Measurements from ENCODE around the gene GNPDA2.
A peak's percentile ranks its signal among the peaks of the same experiment; 100 is the strongest.

Gene GNPDA2

DNA sequence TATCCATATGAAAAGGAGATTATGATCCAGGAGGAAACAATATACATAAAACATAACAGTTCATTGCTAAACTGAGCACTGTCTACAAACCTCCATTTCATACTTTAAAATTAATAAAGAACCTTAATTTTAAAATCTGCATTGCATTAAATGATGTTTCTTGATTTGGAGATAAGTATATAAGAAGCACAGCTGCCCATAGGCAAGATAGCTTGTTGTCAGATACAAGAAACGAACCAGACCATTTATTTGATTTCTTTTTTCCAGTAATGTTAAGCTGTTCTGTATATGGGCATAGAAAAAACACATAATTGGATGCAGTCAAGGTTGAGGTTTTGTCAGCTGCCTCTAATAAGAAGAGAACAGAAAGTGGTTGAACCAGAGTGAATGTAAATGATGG, 41.7 kb downstream of the GNPDA2 start:
- no peak for DNase-seq (ENCODE audit: extremely low read depth in 1 of 2, low read depth in 1 of 2)

DNA sequence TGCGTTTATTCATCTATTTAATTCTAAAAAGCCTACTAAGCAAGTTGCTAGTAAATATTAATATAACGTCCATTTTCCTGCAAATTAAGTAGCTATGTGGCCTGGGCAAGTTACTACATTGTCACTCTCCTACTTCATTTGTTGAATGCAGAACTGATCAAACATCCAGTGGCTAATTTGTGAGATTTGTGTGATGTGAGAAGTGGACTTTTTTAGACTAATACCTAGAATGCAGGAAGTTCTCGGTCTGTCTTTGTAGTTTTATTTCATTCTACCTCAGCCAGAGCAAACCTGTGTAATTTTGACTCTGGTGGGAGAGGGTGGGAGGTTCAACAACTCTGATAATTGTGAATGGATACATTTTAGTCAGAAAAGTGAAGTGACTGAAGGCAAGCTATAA, 47.3 kb downstream of the GNPDA2 start:
- no peak for DNase-seq (ENCODE audit: extremely low read depth in 1 of 2, low read depth in 1 of 2)

DNA sequence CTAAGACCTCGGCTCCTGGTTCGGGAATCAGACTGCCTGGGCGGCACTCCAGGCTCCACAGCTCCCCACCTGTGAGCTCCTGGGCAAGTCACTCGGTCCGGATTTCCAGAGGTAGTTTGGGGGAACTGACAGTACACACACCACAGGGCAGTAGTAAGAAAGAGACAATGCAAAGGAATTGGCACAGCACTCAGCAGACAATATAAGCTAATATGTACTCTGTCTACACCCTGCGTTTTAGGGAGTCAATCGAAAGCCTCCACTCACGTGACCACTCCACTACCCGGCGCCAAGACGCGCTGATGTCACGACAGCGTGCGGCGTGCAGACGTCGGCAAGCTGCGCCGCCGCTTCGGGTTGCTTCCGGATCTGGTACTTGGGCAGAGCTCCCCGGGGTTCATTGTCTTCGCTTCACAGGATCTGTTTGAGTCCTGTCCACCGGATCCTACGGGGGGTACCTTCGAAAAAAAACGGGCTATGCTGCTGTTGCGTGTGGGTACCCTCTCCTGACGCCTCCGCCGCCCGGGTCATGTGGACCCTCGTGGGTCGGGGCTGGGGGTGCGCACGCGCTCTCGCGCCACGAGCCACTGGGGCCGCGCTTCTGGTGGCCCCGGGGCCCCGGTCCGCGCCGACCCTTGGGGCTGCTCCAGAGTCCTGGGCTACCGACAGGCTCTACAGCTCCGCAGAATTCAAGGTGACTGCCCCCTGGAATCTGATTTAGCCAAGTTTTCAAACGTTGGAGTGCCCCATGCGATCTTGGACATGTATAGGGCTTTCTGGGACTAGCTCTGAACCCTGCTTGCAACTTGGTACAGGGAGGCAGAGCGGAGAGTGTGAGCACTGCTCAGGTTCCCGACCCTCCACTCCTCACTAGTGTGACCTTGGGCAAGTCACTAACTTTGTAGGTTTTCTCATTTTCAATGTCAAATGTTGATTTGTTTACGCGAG, 48.0 kb downstream of the GNPDA2 start, which contains the start of gene GUF1:
TSS of gene GUF1 (plus strand) at position 327 of the 948 bp plus-strand sequence. CDS start at position 530, 203 bp downstream.
- peak; percentile 74 to 82 for DNase-seq (ENCODE audit: extremely low read depth in 1 of 2, low read depth in 1 of 2)

DNA sequence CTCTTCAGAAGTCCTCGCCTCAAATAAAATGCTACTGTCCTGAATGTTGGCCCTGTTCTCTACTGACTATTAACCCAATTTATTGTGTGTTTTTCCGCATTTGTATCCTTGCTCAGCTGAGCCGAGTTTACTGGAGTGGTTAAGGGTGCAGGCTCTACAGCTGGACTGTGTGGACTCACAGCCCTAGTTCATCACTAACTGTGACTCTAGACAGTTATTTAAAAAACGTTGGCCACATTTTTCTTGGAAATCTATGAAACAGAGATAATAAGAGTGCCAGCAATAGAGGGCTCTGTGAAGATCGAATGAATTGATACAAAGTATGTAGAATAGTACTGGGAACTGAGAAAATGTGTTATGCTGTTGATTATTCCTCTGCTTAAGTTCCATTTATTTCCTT, 51.0 kb downstream of the GNPDA2 start:
- no peak for DNase-seq (ENCODE audit: extremely low read depth in 1 of 2, low read depth in 1 of 2)

DNA sequence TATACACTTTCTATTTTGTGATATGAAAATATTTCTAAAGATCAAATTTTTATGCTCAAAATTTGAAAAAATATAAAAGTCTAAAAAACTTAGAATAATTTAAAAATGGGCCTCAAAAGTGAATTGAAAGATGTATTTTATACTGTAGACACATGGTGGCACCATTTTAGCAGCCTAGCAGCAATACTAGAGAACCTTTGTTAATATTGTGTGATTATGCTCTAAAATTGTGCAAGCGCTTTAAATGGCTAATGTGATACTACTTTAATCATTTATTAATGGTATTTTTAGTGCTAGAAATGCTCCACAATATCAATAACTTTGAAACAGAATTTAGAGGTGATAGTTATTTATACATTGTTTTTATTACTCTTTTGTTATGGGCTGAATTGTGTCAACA, 51.9 kb downstream of the GNPDA2 start:
- no peak for DNase-seq (ENCODE audit: extremely low read depth in 1 of 2, low read depth in 1 of 2)

DNA sequence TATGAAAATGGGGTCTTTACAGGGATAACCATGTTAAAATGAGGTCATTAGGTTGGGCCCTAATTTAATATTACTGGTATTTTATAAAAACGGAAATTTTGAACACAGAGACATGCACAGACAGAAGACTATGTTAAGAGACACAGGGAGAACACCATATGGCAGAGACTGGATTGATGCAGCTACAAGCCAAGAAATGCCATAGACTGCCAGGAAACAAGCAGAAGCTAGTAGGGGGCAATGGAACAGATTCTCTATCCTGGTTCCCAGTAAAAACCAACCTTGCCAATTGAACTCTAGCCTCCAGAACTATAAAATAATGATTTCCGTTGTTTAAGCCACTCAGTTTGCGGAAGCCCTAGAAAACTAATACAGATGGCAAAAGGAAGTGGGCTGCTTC, 54.7 kb downstream of the GNPDA2 start:
- no peak for DNase-seq (ENCODE audit: extremely low read depth in 1 of 2, low read depth in 1 of 2)

DNA sequence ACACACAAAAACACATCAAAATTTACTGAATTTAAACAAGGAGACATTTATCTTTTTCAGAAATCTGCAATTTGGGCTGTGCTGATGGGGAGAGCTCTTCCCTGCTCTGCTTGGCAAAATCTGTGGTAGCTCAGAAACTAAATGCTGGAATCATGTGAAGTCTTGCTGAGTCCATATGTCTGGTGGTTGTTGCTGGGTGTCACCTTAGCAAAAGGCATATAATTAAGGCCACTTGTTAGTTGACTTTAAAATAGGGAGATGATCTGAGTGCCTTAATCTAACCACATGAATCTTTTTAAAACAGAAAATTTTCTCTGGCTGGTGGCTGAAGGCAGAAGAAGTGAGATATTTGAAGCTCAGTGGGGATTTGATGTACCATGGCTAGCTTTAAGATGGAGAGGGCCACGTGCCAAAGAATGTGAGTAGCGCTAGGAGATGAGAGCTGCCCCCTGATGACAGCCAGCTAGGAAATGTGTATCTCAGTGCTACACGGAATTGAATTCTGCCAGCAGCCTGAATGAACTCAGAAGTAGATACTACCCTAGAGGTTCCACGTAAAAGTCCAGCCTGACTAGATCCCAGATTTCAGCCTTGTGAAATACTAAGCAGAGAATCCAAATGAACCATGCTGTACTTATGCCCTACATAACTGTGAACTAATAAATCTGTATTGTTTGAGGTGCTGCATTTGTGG, 55.7 kb downstream of the GNPDA2 start:
- DNase-seq (ENCODE audit: extremely low read depth in 1 of 2, low read depth in 1 of 2), result no peak

DNA sequence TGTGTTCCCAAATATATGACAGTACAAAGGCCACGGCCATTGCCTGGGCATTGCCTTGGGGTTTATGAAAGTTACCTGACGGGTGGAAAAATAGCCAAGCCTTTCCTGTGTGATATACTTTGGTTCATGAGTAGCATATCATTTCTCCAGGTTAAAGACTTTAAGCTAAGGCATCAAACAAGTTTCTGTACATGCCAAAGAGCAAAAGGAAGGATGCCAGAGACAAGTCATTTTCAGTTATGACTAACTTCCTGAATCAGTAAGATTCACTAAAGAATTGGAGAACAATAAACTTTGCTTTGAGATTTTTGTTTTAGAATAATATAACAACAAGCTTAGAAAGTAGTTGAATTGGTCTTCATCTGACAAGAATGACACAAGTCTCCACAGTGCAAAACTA, 57.8 kb downstream of the GNPDA2 start:
- no peak for DNase-seq (ENCODE audit: extremely low read depth in 1 of 2, low read depth in 1 of 2)

DNA sequence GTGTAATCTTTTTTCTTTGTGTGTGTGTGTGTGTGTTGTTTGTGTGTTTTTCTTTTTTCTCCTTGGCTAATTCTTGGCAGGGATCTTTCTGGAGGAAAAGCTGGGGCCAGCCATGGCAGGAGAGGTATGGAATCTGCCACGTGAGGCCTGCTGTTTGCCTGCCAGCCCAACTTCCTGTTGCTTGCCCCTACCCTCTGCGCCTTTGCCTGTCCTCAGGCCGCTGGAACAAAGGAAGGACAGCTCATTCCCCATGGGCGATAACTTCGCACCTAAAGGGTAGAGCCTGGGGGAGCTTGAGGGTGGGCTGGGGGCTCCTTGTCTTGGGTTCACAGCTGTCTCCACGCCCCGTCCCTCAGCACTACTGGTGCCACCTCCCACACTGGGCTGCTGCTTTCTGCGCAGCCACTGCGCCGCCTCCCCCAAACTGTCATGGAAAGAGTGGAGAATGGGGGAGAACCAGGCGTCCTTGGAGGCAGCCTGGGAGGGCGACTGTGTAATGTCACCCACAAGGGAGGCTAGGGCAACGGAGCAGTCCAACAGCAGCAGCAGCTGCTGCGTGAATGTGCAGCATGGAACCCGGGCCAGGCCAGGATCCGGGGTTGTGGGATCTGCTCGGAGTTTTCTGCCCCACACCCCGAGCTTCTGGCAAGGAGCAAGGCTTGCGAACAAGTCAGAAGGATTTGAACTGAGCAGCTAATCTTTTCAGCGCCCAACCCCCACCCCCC, 62.7 kb downstream of the GNPDA2 start:
- no peak for DNase-seq (ENCODE audit: extremely low read depth in 1 of 2, low read depth in 1 of 2)

DNA sequence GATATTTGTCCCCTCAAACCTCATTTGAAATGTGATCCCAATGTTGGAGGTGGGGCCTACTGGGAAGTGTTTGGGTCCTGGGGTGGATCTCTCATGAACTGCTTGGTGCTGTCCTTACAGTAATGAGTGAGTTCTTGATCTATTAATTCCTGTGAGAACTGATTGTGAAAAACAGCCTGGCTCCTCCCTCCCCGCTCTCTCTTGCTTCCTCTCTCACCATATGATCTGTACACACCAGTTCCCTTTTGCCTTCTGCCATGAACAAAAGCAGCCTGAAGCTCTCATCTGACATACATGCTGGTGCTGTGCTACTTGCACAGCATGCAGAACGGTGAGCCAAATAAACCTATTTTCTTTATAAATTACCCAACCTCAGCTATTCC, 63.7 kb downstream of the GNPDA2 start:
- no peak for DNase-seq (ENCODE audit: extremely low read depth in 1 of 2, low read depth in 1 of 2)

DNA sequence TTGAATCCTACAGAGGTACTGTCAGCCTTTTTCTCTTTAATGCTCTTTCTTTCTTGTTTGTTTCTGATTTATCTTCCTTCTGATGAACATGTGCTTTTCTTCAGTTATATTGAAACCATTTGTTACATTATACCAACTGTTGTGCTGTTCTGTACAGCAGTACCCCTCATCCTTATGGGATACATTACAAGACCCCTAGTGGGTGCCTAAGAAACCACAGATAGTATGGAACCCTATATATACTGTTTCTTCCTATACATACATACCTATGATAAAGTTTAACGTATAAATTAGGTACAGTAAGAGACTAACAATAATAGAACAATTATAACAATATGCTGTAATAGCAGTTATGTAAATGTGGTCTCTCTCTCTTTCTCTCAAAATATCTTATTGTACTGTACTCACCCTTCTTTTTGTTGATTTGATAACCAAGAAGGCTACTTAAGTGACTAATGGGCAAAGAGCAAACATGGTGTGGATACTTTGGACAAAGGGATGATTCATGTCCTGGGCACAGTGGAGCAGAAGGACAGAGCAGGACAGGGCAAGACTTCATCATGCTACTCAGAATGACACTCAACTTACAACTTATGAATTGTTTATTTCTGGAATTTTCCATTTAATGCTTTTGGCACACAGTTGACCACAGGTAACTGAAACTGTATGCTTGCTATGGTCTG, 64.3 kb downstream of the GNPDA2 start:
- no peak for DNase-seq (ENCODE audit: extremely low read depth in 1 of 2, low read depth in 1 of 2)

DNA sequence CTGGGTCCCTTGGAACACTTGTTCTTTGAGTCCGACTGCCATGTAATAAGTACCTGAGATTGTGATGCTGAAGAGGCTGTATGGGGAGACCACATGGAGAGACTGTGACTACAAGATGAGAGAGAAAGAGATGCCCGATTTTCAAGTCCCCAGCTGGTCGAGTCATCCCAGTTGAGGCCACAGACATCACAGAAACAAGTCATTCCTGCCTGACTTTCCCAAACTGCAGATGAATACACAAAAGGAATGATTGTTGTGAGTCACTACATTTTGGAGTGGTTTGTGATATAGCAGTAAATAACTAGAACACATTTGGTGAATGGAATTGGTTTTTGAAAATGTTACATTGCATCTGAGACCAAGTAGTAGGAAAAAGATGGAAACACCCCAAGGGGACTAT, 66.0 kb downstream of the GNPDA2 start:
- DNase-seq (ENCODE audit: extremely low read depth in 1 of 2, low read depth in 1 of 2), result no peak

DNA sequence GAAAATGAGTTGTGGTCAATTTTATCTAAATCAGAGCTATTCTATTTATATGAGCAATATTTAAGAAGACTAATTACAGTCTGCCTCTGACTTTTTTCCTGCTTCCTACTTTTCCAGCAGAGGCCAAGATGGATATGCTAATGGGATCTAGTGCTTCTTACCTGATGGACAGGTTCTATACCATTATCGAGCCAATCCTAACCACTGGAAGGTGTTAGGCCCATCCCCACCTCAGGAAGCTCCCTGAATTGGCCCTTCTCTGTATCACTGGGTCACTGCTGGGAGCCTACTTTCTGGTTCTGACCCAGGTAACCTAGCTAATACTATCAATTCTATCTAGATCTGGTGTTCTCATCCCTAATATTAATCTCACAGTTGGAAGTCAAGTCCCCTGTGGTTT, 74.4 kb downstream of the GNPDA2 start:
- no peak for DNase-seq (ENCODE audit: extremely low read depth in 1 of 2, low read depth in 1 of 2)

Data from stimulated activated CD8-positive, alpha-beta memory T cell treated with anti-CD3 and anti-CD28 coated beads, Interleukin-7, amount 100 ng/mL, for 48 hours (primary cell).